ENCODE results near the gene SLAMF7.

- TF ChIP-seq CTCF (IDR thresholded peaks at IDR 0.05) (no peak), ZFX (IDR thresholded peaks at IDR 0.05; ENCODE audit: borderline replicate concordance) (no peak)
These were observed 2.7 kb downstream of the SLAMF7 start for GRCh38 chr1:160741612-160742348.

Data from 22Rv1 (cell line).